ENCODE results near the gene TFPI.
A peak's percentile ranks its signal among the peaks of the same experiment; 100 is the strongest.

TFPI gene

DNA sequence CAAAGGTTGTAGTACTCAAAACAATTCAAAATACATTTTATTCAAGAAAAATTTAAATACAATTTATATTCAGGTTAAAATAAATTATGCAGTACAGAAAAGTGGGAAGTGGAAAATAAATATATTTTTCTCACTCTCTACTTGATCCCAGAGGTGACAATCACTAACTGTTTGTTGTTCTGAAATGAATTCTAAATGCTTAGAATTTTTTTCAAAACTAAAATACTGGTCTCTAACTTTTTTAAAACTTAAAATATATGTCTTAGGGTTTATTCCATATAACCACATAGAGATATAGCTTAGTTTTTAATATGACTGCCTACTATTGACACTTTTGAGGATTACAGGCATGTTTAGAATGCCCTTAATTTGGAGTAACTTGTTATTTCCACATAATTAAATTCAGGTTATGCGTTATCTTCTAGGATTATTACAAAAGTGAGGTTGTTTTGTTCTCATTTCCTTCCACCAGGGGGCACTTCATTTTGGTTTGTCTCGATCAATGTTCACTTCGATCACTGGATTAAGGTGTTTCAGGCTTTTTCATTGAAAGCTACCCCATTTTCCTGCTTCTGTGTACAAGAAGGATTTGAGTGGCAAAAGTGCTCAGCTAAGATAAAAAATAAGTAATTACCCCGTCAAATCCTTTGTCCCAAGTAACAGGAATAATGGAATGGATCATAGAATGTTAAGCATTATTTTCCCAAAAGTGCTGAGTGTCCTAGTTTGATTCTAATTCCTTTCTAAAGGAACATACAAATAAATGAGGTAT, 27.1 kb upstream of the TFPI start:
- TF ChIP-seq, protein P1, sequence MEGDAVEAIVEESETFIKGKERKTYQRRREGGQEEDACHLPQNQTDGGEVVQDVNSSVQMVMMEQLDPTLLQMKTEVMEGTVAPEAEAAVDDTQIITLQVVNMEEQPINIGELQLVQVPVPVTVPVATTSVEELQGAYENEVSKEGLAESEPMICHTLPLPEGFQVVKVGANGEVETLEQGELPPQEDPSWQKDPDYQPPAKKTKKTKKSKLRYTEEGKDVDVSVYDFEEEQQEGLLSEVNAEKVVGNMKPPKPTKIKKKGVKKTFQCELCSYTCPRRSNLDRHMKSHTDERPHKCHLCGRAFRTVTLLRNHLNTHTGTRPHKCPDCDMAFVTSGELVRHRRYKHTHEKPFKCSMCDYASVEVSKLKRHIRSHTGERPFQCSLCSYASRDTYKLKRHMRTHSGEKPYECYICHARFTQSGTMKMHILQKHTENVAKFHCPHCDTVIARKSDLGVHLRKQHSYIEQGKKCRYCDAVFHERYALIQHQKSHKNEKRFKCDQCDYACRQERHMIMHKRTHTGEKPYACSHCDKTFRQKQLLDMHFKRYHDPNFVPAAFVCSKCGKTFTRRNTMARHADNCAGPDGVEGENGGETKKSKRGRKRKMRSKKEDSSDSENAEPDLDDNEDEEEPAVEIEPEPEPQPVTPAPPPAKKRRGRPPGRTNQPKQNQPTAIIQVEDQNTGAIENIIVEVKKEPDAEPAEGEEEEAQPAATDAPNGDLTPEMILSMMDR (IDR thresholded peaks at IDR 0.05; ENCODE audit: low read depth, low read length): peak; percentile 54
- in situ Hi-C loops (cut with HindIII; ENCODE audit: low sequenced_read_pairs): no loop called here
- H3K4me3 ChIP-seq (ENCODE audit: low read depth, low read length): peak overlapping the region; percentile 32
- DNase-seq (ENCODE audit: low read depth, low spot score): peak; percentile 65

DNA sequence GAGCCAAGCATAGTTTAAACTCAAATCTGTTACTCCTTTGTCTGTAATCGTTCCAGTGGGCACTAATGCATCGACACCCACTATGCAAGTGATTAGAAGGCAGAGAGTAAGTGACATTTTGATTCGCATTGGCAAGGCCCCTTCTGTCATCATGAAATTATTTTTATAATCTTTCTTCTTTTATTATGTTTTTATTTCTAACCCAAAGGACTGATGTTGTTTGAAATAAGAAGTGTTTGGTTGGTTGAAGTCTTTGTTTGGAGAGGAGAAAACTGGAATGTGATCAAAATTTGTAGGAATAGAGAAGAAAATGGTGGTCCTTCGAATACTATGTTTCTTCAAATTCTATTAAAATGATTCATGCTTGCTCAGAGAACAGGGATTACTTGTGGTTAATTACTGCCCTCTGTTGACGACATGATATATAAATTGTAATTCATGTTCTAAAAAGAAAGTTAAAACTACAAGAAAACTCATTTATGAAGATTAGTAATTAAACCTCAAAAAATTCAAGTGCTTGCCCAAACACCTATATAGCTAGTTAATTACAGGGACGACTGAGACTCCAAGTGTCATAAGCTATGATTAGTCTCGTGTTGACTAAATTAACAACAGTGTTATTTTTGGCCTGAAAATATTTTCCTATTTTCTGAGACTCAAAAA, 26.4 kb upstream of the TFPI start:
- TF ChIP-seq, protein P1 (IDR thresholded peaks at IDR 0.05; ENCODE audit: low read depth, low read length): peak; percentile 27
- H3K4me3 ChIP-seq (ENCODE audit: low read depth, low read length): peak overlapping the region; percentile 32
- peak; percentile 87 for DNase-seq (ENCODE audit: low read depth, low spot score)
- in situ Hi-C loops (cut with HindIII; ENCODE audit: low sequenced_read_pairs): no loop called here

DNA sequence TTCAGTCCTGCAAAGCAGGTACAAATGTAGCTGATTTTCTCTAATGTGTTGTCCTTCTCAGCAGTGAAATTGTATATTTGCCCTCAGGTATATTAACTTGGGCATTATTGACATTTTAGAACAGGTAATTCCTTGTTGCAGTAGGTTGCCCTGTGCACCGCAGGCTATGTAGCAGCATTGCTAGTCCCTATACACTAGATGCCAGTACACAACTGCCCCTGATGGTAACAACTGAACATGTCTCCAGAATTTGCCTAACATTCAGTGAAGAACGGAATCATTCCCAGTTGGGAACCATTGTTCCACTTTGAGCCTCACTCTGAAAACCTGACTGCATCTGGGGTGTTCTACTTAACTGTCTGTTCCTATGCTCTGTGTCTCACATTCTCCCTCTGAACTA, 23.1 kb upstream of the TFPI start:
- no peak for DNase-seq (ENCODE audit: low read depth, low spot score)
- in situ Hi-C loops (cut with HindIII; ENCODE audit: low sequenced_read_pairs): no loop called here
- H3K4me3 ChIP-seq (ENCODE audit: low read depth, low read length): no peak overlapping the region
- TF ChIP-seq, protein P1 (IDR thresholded peaks at IDR 0.05; ENCODE audit: low read depth, low read length): no peak

DNA sequence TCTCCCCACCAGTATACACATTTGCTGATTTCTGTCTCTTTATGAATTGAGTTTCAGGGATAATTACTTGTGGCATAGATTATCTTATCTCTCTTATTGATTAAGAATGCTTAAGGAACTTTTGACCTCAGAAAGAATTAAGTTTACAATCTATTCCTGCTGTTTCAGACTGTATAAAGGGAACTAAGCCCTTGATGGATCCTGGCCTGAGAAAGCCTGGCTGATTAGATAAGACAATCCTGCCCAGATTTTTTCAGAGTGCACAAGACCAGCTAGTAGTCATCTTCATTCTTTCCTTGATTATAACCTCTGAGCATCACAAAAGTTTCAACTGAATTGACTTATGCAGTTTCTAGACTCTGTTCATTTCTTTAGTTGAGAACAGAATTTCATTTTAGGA, 22.7 kb upstream of the TFPI start:
- in situ Hi-C loops (cut with HindIII; ENCODE audit: low sequenced_read_pairs): no loop called here
- no peak overlapping the region for H3K4me3 ChIP-seq (ENCODE audit: low read depth, low read length)
- TF ChIP-seq, protein P1 (IDR thresholded peaks at IDR 0.05; ENCODE audit: low read depth, low read length): no peak
- DNase-seq (ENCODE audit: low read depth, low spot score): no peak

DNA sequence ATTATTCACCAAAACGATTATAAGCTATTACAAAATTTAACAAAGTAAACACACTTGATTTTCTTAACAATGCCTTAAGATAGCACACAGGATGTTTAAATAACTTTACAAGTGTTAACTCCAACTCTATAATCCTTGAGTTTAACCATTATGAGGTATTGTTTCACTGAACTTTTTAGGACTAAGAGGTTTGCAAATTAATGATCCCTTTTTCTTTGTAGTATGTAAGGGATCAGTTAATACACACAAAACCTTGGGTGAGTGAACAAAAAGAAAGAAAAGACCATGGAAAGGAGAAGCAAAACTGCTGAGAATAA, 21.5 kb upstream of the TFPI start:
- DNase-seq (ENCODE audit: low read depth, low spot score): no peak
- in situ Hi-C loops (cut with HindIII; ENCODE audit: low sequenced_read_pairs): no loop called here
- TF ChIP-seq, protein P1 (IDR thresholded peaks at IDR 0.05; ENCODE audit: low read depth, low read length): no peak

DNA sequence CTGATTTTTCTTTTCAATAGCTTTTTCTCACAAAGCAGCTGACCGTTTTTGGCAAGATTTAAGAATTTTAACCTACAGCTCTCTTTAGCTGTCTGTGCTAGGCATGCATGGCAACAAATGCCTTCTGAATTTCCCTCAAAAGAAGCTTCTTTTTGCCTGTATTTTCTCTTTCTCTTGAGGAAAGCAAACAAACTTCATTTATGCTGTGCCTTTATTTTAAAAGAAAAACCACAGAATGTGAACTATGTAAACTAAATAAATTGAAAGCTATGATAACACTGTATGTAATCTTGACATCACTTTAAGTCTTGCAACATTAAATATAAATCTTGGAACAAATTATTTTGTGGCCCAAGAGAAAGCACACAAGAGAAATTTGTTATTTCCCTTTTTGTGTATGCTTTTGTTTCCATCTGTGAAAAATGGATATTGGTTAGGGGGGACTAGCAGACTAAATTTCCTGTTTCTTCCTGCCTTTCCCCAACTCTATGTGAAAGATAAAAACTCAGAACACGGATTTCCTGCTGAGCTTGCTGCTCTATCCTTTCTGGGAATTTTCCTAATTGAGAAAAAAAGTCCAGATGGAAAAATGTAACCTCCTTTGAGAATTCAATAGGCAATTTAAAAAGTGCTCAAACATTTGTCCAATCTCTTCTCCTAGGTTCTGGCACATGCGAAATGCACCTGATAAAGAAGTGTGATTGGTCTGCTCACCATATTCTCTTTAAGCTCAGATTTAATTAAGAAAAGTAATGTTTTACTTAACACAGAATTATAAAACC, 20.9 kb upstream of the TFPI start:
- no peak overlapping the region for H3K4me3 ChIP-seq (ENCODE audit: low read depth, low read length)
- DNase-seq (ENCODE audit: low read depth, low spot score): peak; percentile 62
- in situ Hi-C loops (cut with HindIII; ENCODE audit: low sequenced_read_pairs): no loop called here
- TF ChIP-seq, protein P1 (IDR thresholded peaks at IDR 0.05; ENCODE audit: low read depth, low read length): no peak

More for the DNA sequence above, 21.5 kb upstream of the TFPI start:
- no peak overlapping the region for H3K4me3 ChIP-seq (ENCODE audit: low read depth, low read length)
